Measurements from ENCODE around the gene CEP164. TPM values are rescaled to one million over a fixed set of nuclear protein-coding genes. Genes with fewer than 3 reads are reported as not detected.
"Not testable (repeated sequence)": the region's sequence is repeated elsewhere in the genome, so short reads cannot be mapped to it uniquely, and the experiment has no call there.

The CEP164 gene
- total and polyA plus RNA-seq, 2 experiments from 2014 or later: 13.9 to 23.8 TPM

GRCh38 chr11:117327255-117327566 lies 443 bp upstream of the CEP164 start:
- H3K4me2 ChIP-seq; H3K27me3 ChIP-seq (ENCODE audit: insufficient read depth); H3K9me2 ChIP-seq (ENCODE audit: insufficient read depth); H4K20me1 ChIP-seq (replicated peaks; ENCODE audit: insufficient read depth); H3K27ac ChIP-seq (ENCODE audit: low read depth); H3K27me3 Mint-ChIP-seq (ENCODE audit: insufficient read depth, low read depth, poor library complexity); H3K27ac Mint-ChIP-seq; H3K4me3 Mint-ChIP-seq; H3K36me3 ChIP-seq (ENCODE audit: insufficient read depth); DNase-seq (ENCODE audit: low spot score); H3K4me1 ChIP-seq (ENCODE audit: insufficient read depth); H3F3A ChIP-seq (replicated peaks; ENCODE audit: low read depth); H2AFZ ChIP-seq; H3K4me1 Mint-ChIP-seq; ATAC-seq; H3K79me2 ChIP-seq (replicated peaks; ENCODE audit: insufficient read depth); H3K9me3 Mint-ChIP-seq; H3K36me3 Mint-ChIP-seq (ENCODE audit: low read depth): not testable (repeated sequence)
- H3K4me3 ChIP-seq: peak overlapping the region; percentile 65; the same call in 1 of the 2 replicates

- Mint-ChIP-seq H3K9me3 (no peaks in the 10 kb centered on the region), H3K36me3 (ENCODE audit: low read depth) (no peaks in the 10 kb centered on the region), H3K27me3 (ENCODE audit: insufficient read depth, low read depth, poor library complexity) (no peaks in the 10 kb centered on the region), H3K27ac (no peak overlapping the region), H3K4me1 (no peaks in the 10 kb centered on the region), H3K4me3 (no peak overlapping the region)
- ATAC-seq (peak; percentile 28), DNase-seq (ENCODE audit: low spot score) (no peak)
- Histone ChIP-seq H3K27me3 (ENCODE audit: insufficient read depth) (no peaks in the 10 kb centered on the region), H3F3A (replicated peaks; ENCODE audit: low read depth) (no peaks in the 10 kb centered on the region; the same call in 1 of the 2 replicates), H3K27ac (ENCODE audit: low read depth) (no peak overlapping the region), H3K4me2 (peak overlapping the region; percentile 89), H2AFZ (peak overlapping the region; percentile 39), H3K4me1 (ENCODE audit: insufficient read depth) (peaks cover 5% of the 10 kb centered on the region; the same call in 1 of the 2 replicates), H3K4me3 (peak overlapping the region; percentile 65), H3K9me2 (ENCODE audit: insufficient read depth) (no peaks in the 10 kb centered on the region), H4K20me1 (replicated peaks; ENCODE audit: insufficient read depth) (no peaks in the 10 kb centered on the region), H3K79me2 (replicated peaks; ENCODE audit: insufficient read depth) (no peaks in the 10 kb centered on the region), H3K36me3 (ENCODE audit: insufficient read depth) (no peaks in the 10 kb centered on the region)
- TF ChIP-seq JUNB (IDR thresholded peaks at IDR 0.05; ENCODE audit: unreplicated experiment) (no peak), ZNF331 (CRISPR knock-in tag; IDR thresholded peaks at IDR 0.05; ENCODE audit: low read depth) (no peak), POLR2AphosphoS5 (IDR thresholded peaks at IDR 0.05; ENCODE audit: low read depth) (no peak), EZH2phosphoT487 (IDR thresholded peaks at IDR 0.05; ENCODE audit: unreplicated experiment) (no peak), ZNF114 (CRISPR knock-in tag; IDR thresholded peaks at IDR 0.05) (no peak), STAT1 (IDR thresholded peaks at IDR 0.05; ENCODE audit: unreplicated experiment) (no peak), CREB1 (CRISPR knock-in tag; IDR thresholded peaks at IDR 0.05; ENCODE audit: low read depth) (no peak), EZH2 (IDR thresholded peaks at IDR 0.05; ENCODE audit: low read depth, unreplicated experiment) (no peak), NANOG (IDR thresholded peaks at IDR 0.05; ENCODE audit: borderline replicate concordance) (no peak)
- TF ChIP-seq, protein P1, sequence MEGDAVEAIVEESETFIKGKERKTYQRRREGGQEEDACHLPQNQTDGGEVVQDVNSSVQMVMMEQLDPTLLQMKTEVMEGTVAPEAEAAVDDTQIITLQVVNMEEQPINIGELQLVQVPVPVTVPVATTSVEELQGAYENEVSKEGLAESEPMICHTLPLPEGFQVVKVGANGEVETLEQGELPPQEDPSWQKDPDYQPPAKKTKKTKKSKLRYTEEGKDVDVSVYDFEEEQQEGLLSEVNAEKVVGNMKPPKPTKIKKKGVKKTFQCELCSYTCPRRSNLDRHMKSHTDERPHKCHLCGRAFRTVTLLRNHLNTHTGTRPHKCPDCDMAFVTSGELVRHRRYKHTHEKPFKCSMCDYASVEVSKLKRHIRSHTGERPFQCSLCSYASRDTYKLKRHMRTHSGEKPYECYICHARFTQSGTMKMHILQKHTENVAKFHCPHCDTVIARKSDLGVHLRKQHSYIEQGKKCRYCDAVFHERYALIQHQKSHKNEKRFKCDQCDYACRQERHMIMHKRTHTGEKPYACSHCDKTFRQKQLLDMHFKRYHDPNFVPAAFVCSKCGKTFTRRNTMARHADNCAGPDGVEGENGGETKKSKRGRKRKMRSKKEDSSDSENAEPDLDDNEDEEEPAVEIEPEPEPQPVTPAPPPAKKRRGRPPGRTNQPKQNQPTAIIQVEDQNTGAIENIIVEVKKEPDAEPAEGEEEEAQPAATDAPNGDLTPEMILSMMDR (conservative IDR thresholded peaks at IDR 0.05; ENCODE audit: low read depth in 2 of 2): no peak
- TF ChIP-seq, protein P2, sequence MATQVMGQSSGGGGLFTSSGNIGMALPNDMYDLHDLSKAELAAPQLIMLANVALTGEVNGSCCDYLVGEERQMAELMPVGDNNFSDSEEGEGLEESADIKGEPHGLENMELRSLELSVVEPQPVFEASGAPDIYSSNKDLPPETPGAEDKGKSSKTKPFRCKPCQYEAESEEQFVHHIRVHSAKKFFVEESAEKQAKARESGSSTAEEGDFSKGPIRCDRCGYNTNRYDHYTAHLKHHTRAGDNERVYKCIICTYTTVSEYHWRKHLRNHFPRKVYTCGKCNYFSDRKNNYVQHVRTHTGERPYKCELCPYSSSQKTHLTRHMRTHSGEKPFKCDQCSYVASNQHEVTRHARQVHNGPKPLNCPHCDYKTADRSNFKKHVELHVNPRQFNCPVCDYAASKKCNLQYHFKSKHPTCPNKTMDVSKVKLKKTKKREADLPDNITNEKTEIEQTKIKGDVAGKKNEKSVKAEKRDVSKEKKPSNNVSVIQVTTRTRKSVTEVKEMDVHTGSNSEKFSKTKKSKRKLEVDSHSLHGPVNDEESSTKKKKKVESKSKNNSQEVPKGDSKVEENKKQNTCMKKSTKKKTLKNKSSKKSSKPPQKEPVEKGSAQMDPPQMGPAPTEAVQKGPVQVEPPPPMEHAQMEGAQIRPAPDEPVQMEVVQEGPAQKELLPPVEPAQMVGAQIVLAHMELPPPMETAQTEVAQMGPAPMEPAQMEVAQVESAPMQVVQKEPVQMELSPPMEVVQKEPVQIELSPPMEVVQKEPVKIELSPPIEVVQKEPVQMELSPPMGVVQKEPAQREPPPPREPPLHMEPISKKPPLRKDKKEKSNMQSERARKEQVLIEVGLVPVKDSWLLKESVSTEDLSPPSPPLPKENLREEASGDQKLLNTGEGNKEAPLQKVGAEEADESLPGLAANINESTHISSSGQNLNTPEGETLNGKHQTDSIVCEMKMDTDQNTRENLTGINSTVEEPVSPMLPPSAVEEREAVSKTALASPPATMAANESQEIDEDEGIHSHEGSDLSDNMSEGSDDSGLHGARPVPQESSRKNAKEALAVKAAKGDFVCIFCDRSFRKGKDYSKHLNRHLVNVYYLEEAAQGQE (IDR thresholded peaks at IDR 0.05; ENCODE audit: unreplicated experiment): no peak
- TF ChIP-seq, protein P3, sequence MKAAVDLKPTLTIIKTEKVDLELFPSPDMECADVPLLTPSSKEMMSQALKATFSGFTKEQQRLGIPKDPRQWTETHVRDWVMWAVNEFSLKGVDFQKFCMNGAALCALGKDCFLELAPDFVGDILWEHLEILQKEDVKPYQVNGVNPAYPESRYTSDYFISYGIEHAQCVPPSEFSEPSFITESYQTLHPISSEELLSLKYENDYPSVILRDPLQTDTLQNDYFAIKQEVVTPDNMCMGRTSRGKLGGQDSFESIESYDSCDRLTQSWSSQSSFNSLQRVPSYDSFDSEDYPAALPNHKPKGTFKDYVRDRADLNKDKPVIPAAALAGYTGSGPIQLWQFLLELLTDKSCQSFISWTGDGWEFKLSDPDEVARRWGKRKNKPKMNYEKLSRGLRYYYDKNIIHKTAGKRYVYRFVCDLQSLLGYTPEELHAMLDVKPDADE (IDR thresholded peaks at IDR 0.05): no peak
Observed at GRCh38 chr11:117328375-117329010, 839 bp downstream of the CEP164 start.
